Fibroblast of pulmonary artery (primary cell): ENCODE results near the gene SYT8.
"Not testable (repeated sequence)": the region's sequence is repeated elsewhere in the genome, so short reads cannot be mapped to it uniquely, and the experiment has no call there.

Source experiments
- DNase-seq: peaks from one replicate; pipeline ENCODE4 v3.0.0-alpha.2; 2010; ENCODE audit warnings: low read depth
- H3K4me3 ChIP-seq: replicated peaks from 2 replicates; pipeline ENCODE4 v1.5.1; 2011; ENCODE audit warnings: low read depth, mild to moderate bottlenecking, control low read depth, low read length, moderate library complexity
- TF ChIP-seq, protein P1 (sequence below): IDR thresholded peaks from 2 replicates; pipeline ENCODE4 v1.5.1; 2011; ENCODE audit warnings: mild to moderate bottlenecking, control low read depth, low read length, inconsistent platforms; ENCODE audit errors: missing control alignments

The SYT8 gene

DNA sequence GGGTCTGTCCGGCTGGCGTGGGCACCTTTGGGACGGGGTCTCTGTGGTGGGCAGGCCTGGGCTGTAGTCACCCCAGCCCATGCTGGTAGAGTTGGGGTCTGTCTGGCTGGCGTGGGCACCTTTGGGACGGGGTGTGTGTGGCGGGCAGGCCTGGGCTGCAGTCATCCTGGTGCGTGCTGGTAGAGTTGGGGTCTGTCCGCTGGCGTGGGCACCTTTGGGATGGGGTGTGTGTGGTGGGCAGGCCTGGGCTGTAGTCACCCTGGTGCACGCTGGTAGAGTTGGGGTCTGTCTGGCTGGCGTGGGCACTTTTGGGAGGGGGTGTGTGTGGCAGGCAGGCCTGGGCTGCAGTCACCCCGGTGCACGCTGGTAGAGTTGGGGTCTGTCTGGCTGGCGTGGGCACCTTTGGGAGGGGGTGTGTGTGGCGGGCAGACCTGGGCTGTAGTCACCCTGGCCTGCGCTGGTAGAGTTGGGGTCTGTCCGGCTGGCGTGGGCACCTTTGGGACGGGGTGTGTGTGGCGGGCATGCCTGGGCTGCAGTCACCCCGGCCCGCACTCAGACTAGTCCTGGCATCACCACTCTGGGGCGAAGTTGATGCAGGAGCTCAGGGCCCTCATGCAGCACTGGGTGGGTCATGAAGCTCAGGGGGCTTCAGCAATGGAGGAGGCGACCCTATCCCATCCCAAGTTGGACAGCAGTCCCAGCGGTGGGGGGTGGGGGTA, 37.6 kb downstream of the SYT8 start:
- no peak overlapping the region for H3K4me3 ChIP-seq
- no peak for DNase-seq
- TF ChIP-seq, protein P1, sequence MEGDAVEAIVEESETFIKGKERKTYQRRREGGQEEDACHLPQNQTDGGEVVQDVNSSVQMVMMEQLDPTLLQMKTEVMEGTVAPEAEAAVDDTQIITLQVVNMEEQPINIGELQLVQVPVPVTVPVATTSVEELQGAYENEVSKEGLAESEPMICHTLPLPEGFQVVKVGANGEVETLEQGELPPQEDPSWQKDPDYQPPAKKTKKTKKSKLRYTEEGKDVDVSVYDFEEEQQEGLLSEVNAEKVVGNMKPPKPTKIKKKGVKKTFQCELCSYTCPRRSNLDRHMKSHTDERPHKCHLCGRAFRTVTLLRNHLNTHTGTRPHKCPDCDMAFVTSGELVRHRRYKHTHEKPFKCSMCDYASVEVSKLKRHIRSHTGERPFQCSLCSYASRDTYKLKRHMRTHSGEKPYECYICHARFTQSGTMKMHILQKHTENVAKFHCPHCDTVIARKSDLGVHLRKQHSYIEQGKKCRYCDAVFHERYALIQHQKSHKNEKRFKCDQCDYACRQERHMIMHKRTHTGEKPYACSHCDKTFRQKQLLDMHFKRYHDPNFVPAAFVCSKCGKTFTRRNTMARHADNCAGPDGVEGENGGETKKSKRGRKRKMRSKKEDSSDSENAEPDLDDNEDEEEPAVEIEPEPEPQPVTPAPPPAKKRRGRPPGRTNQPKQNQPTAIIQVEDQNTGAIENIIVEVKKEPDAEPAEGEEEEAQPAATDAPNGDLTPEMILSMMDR: no peak

- H3K4me3 ChIP-seq: no peak overlapping the region
- TF ChIP-seq, protein P1: no peak
- DNase-seq: peak; percentile 62
Observed at GRCh38 chr11:1873048-1873812, 38.4 kb downstream of the SYT8 start.

DNA sequence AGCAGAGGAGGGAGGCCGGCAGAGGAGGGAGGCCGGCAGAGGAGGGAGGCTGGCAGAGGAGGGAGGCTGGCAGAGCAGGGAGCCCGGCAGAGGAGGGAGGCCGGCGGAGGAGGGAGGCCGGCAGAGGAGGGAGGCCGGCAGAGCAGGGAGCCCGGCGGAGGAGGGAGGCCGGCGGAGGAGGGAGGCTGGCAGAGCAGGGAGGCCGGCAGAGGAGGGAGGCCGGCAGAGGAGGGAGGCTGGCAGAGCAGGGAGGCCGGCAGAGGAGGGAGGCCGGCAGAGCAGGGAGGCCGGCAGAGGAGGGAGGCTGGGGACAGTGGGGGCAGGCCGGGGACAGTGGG, 39.0 kb downstream of the SYT8 start:
- H3K4me3 ChIP-seq, DNase-seq: not testable (repeated sequence)

DNA sequence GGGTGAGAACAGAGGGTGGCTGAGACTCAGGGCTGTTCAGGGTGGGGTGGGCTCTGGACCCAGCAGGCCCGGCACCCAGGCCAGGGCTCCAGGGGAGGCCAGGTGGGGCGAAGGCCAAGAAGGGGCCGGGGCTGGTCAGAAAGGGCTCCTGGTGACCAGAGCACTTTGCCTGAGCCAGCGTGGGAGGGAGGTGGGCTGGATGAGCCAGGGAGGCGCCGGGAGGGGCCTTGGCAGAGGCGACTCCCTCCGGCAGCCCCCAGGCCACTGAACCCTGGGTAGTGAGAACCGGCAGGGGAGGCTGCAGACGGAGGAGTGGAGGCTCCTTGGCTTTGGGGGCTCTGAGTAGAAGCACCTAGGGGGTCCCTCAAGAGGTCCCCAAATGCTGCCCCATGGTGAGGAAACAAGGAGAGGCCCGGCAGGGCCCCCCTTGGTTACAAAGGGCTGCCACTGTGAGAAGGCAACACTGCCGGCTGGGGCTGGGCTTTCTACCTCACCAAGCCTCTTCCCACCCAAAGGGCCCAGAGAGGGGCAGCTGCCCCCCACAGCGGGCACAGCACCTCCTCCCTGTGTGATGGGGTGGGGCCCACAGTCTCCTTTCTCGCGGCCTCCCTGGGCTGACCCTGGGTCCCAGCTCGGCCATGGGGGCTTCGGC, 39.8 kb downstream of the SYT8 start:
- DNase-seq, H3K4me3 ChIP-seq: not testable (repeated sequence)

GRCh38 chr11:1875093-1875850, 40.5 kb downstream of the SYT8 start:
- no peak for DNase-seq
- no peak overlapping the region for H3K4me3 ChIP-seq
- TF ChIP-seq, protein P1: no peak

DNA sequence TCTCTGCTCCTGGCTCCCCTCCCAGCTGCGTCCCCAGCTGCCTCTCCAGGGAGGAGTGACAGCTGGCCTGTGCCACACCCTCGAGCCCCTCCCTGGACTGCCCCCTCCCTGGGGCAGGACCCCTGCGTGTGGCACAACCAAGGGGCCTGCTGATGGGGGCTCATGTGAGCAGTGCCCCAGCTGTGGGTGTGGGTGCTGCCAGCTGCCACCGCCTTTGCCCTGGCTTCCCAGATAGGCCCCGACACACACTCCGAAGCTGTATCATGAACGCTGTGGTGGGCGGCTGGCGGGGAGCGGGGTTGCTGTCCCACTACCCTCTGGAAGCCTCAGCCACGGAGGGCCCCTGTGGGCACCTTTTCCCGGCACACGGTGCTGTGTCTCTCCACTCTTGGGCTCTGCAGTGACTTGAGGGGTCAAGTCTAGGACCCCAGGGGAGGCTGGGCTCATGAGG, 41.1 kb downstream of the SYT8 start:
- not testable (repeated sequence) for DNase-seq, H3K4me3 ChIP-seq

DNA sequence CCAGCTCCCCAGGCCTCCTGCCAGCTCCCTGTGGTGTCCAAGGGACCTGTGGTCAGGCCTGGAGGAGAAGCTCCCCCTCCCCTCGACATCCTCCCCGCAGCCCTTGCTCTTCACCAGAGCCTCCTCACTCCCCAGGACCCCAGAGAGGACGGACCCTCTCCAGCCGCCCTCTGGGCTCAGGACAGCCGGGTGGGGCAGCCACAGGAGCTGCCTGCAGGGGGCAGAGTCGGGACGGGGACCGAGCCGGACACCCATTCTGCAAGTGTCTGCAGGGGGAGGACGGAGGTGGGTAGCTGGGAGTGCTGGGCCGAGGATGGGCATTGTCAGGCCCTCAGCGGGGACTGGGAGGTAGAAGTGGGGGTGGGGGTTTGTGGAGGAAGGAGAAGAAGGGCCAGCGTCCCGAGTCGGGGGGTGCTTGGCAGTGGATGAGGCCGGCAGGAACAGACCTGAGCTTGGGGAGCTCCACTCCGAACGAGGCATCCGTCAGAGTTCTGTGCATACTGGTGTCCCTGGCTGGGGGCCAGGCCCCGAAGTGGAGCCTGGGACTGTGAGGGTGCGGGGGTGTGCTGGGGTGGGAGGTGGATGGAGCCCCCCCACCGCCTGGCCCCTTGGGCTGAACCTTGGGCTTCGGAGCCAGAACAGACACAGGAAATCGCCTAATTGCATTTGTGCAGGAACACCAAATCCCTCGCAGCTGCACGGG, 41.7 kb downstream of the SYT8 start:
- H3K4me3 ChIP-seq: peak overlapping the region; percentile 10
- DNase-seq: peak; percentile 73
- TF ChIP-seq, protein P1: peak; percentile 77
